Left cardiac atrium (tissue), 4 donors: ENCODE data around the gene MYPN. TPM values are rescaled to one million over a fixed set of nuclear protein-coding genes. Genes with fewer than 3 reads are reported as not detected.
"Not testable (repeated sequence)": the region's sequence is repeated elsewhere in the genome, so short reads cannot be mapped to it uniquely, and the experiment has no call there.

Experiments
- ATAC-seq, 2 donors: fragments of 200-7000 bp; cut with Tn5 transposase; one replicate each; pipeline ENCODE4 v1.9.1; 2020; ENCODE audit warnings: mild to moderate bottlenecking in 2 of 2, moderate library complexity in 2 of 2
- DNase-seq: peaks from one replicate; pipeline ENCODE4 v3.0.0-alpha.2; 2020
- intact Hi-C, 2 donors: fragments of 100-400 bp; cut with DNase I; formaldehyde crosslinking; loops; one replicate each; pipeline versions ENCODE4 v1.14.1 to v1.15.1; 2022 to 2023
- total RNA-seq, 2 donors: library from RNA; stranded (reverse); fragmentation: NEBNext Ultra II Directional; extraction: Animal tissue kit (Norgen Biotek cat#: 25700); gene quantifications; one replicate each; pipeline ENCODE4 v1.2.1, GENCODE V29; 2021
- donor health status: DM: no; HTN: yes; CAD: no.
- donor health status: DM: no; HTN: yes; CAD: no; lungs with severe emphysema.
- donor health status: DM: yes; HTN: yes; CAD: no.
- donor health status: Dilated cardiomyopathy.

Gene MYPN
- total RNA-seq, 2 donors from 2014 or later, result 62.2 to 110 TPM

DNA sequence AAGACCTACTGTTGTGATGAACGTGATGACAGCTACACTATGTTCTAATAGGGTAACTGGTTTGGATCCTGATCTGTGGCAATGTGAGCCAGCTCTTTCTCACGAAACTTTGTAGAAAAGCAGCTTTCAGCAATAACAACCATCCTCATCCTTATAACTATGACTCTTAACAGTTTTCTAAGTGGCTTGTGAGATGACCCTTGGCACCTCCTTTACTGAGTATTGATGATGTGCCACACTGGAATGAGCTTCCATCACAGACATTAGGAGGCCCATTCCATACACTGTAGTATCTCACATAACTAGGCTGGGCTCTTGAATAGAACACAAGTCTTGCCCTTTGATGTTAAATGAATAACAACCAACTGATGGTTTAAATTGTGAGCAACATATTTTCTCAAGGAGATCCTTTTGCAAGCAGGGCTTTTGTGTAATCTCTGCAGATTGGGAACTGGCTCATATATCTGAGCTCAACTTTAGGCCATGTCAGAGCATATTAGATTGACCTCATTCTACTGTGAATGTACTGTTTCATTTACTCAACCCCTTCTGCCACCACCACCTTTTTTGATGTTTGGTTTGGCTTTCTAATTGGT lies 46.4 kb downstream of the MYPN start:
- DNase-seq, result no peak
- intact Hi-C loops, result loop anchor here in 1 of 2 donors (1.0 to 2.0 kb wide), 2 partner anchors 72 to 301 kb away; no protein-coding TSS in a partner anchor
- ATAC-seq, result no peak

DNA sequence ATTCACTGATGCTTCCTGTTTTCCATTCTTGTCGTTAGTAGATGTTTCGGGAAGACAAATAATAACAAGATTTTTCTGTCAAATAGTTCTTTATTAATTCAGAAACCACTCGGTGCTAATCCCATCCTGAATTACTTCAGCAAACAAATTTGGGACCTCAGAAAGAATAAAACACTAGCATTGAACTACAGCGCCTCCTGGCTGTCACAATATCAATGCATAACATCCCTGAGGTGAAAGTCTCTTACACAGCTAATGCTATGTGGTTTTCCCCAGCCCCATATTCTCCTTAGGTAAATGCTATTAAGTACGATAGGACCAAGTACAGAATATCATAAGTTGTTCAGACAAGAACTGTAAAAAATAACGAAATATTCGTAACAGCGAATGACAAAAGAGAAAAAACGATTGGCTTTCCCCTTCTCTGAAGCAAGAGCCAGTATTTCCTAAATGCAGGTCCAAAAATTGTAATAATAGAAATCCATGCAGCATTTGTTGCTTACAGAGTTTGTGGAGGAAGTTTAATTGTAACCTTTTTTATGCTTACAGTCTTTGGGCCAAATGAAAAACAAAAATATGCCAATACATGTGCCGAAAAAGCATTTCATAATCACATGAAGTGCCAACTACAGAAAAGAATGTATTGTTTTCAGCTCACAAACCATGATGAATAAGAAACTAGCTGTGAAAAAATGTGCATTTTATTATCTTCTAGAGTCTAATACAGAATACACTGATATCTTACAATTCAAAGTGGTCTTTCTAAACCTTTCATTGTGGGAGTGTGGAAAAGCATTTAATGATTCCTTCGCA lies 47.3 kb downstream of the MYPN start:
- intact Hi-C loops, result loop anchor here in 1 of 2 donors (2.0 kb wide), 1 partner anchor 302 kb away; no protein-coding TSS in a partner anchor
- peak; percentile 11 to 15 for ATAC-seq
- DNase-seq, result peak; percentile 55

GRCh38 chr10:68157522-68157921 lies 48.2 kb downstream of the MYPN start:
- ATAC-seq, DNase-seq: not testable (repeated sequence)
- intact Hi-C loops, result loop anchor here in 1 of 2 donors (2.0 kb wide), 1 partner anchor 303 kb away; no protein-coding TSS in a partner anchor

DNA sequence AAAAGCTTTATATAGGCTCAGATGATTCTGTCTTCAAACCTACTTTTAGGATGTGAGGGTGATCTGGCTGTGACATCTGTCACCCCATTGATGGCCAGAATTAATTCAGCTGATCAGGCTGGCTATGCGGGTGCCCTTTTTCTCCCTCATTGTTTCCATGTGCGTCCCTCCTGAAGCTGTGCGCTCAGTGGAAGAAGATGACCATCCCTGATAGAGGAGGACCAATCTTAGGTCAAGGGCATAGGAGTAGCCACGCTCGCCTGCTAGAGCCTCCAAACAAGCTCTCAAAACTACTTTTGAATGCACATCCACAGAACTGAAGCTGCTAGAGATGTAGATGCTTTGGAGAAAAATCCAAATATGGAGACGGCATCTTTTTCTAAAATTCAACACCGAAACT lies 48.7 kb downstream of the MYPN start:
- intact Hi-C loops, result no loop called here
- DNase-seq (no peak), ATAC-seq (no peak)

DNA sequence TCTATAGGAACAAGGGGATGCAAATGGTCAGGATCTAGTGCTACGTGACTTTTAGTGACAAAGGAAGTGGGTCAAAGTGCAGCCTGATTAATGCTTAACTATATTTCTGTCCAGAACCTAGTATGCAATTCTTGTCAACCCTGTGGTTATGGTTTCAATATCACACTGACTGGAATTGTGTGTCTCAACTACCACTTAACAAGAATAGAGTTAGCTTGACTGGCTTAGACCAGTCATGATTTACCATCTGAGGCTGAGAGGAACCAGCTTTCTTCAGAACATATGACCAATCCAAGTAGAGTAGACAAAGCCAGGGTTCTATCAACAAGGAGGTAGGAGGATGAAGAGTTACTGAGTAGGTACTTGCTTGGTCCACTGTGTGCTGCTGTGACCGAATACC lies 54.4 kb downstream of the MYPN start:
- intact Hi-C loops, result no loop called here
- DNase-seq (no peak), ATAC-seq (no peak)

- ATAC-seq (no peak), DNase-seq (no peak)
- intact Hi-C loops, result no loop called here
Observed at GRCh38 chr10:68165643-68166042, 56.4 kb downstream of the MYPN start.

DNA sequence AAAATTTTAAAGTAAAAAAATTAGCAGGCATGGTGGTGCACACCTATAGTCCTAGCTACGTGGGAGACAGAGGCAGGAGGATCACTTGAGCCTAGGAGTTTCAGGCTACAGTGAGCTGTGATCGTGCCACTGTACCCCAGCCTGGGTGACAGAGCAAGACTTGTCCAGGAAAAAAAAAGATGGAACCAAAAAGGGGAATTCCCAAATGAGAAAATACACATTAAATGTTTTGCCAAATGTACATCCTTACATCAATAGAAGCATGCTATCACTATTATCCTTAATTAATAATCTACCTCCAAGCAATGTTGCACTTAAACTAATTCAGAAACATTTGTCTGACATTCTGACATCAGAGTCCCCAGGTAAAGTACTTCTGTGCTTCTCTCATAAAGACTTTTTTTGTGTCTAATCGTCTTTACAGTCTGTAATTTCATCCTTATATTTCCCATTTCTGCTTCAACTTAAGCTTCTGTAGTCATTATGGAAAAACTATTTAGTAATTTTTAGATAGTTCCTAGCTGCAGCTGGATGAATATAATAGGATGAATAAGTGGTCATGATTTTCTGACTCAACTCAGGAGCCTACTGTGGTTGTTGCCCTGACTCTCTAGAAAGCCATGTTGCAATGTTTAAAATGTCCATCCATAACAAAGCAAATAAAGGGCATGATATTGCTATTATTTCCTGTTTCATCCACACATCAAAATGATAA lies 57.7 kb downstream of the MYPN start:
- no peak for ATAC-seq
- intact Hi-C loops, result no loop called here
- DNase-seq, result no peak

DNA sequence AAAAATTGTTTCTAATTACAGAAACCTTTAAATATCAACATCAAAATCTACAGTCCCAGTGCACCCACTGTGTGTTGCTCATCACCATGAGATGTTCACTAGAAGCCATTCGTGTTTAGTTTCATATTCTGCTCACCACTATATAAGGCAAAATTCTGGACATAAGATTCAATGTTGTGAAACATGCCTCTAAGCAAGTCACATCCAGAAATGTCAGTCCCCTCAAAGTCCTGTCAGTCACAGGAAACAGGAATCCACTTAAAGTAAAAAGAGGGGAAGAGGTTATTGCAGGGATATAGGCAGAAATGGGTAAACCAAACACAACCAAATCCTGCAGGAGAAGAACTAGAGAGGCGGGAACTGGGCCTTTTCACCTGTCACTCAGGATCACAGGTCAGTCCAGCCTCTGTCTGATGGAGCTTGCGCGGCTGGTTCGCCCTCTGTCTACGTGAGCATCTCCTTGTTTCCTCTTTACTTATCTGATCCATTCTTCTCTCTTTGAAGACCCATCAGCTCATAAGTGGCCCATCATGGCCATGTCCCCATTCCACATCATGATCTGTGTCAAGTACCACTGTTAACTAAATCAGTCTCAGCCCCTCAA lies 58.4 kb downstream of the MYPN start:
- ATAC-seq (no peak), DNase-seq (no peak)
- intact Hi-C loops, result no loop called here

- ATAC-seq (no peak), DNase-seq (no peak)
- intact Hi-C loops, result no loop called here
Observed at GRCh38 chr10:68171539-68172080, 62.3 kb downstream of the MYPN start.

- DNase-seq (no peak), ATAC-seq (no peak)
- intact Hi-C loops, result no loop called here
Observed at GRCh38 chr10:68172324-68172723, 63.0 kb downstream of the MYPN start.

- intact Hi-C loops, result no loop called here
- ATAC-seq (no peak), DNase-seq (no peak)
Observed at GRCh38 chr10:68175949-68176348, 66.7 kb downstream of the MYPN start.

DNA sequence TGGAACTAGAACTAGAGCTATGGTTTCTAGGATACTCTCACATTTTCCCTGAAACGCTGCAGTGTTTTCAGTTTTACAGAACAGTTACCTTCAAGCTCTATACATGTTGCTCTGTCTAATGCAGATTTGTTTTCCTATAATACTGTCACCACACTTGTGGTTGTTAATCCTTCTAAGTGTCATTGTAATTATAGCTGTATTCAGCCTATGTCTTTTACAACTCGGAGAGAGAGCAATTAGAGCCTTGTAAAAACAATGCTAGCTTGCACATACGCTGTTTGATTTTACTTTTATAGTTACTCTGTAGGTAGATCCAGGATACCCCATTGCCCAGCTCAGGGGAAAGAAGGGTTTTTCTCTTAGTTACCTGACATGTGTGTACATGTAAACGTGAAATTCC lies 67.5 kb downstream of the MYPN start:
- no peak for ATAC-seq
- intact Hi-C loops, result no loop called here
- DNase-seq, result no peak

DNA sequence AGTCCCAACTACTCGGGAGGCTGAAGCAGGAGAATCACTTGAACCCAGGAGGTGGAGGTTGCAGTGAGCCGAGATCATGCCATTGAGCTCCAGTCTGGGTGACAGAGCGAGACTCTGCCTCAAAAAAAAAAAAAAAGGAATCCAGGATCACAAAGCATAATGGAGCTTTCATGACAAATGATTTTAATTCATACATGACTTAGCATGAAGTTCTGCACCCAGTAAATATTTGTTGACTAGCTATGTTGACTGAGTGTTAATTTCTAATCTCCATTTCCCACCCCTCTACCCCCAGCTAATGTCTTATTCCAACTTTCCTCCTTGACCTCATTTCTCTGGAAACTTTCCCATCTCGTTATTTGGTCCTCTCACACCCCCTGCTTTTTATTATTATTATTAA lies 69.3 kb downstream of the MYPN start:
- ATAC-seq, result no peak
- intact Hi-C loops, result no loop called here

GRCh38 chr10:68179016-68179415 lies 69.7 kb downstream of the MYPN start:
- ATAC-seq (no peak), DNase-seq (no peak)
- intact Hi-C loops, result no loop called here

More for the DNA sequence above, 69.3 kb downstream of the MYPN start:
- DNase-seq, result no peak

DNA sequence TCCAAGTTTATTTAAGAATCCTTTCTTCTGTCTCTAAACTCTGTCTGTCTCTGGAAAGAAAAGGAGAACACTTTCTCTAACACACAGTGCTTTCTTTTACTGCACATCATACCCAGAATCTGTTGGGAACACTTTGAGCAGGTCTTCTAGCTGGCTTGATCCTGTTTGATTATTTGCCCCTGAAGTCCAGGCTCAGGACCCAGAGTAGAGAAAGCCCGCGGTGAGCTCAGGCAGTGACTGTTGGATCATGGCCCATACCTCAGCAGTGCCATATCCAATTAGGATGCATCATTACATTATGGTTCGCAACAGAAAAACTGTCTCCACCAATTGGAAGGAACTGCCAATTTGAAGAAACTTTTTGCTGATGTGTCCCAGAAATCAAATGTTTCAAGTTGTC lies 71.2 kb downstream of the MYPN start:
- DNase-seq (no peak), ATAC-seq (no peak)
- intact Hi-C loops, result no loop called here

GRCh38 chr10:68184546-68184945 lies 75.3 kb downstream of the MYPN start:
- ATAC-seq, result no peak
- DNase-seq, result no peak
- intact Hi-C loops, result no loop called here

DNA sequence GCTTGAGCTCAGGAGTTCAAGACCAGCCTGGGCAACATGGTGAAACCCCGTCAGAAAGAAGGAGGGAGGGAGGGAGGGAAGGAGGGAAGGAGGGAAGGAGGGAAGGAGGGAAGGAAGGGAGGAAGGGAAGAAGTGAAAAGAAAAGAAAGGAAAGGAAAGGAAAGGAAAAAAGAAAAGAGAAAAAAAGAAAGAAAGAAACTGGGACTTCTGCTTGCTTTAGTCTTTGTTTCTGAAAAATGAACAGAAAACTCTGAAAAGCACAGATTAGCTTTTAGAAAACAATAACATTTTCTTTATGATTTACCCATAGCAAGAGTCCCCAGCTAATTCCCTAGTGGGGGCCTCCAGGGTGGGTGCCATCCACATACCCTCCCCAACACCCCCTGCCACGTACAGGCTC lies 75.8 kb downstream of the MYPN start:
- no peak for ATAC-seq
- intact Hi-C loops, result no loop called here
- no peak for DNase-seq

DNA sequence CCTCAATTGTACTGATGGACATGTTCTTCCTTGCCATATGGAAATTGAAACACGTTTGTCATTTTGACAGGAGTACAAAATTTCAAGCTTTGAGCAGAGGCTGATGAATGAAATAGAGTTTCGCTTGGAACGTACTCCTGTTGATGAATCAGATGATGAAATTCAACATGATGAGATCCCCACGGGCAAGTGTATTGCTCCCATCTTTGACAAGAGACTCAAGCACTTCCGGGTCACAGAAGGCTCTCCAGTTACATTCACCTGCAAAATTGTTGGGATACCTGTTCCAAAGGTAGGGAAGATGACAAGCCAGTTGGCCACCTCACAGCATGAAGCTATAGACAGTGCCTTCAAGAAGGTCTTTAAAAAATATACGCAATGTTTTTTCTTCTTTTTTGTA lies 79.5 kb downstream of the MYPN start:
- DNase-seq, result no peak
- ATAC-seq, result no peak
- intact Hi-C loops, result no loop called here

GRCh38 chr10:68192113-68192512 lies 82.8 kb downstream of the MYPN start:
- ATAC-seq (no peak), DNase-seq (no peak)
- intact Hi-C loops, result no loop called here

- intact Hi-C loops, result no loop called here
- no peak for DNase-seq
Observed at GRCh38 chr10:68194290-68194689, 85.0 kb downstream of the MYPN start.

More at GRCh38 chr10:68194290-68194689, 85.0 kb downstream of the MYPN start:
- ATAC-seq, result no peak
